ENCODE results near the gene KLK12. TPM values are rescaled to one million over a fixed set of nuclear protein-coding genes. Genes with fewer than 3 reads are reported as not detected.

KLK12 gene
- polyA plus RNA-seq, 1 experiment = not detected

DNA sequence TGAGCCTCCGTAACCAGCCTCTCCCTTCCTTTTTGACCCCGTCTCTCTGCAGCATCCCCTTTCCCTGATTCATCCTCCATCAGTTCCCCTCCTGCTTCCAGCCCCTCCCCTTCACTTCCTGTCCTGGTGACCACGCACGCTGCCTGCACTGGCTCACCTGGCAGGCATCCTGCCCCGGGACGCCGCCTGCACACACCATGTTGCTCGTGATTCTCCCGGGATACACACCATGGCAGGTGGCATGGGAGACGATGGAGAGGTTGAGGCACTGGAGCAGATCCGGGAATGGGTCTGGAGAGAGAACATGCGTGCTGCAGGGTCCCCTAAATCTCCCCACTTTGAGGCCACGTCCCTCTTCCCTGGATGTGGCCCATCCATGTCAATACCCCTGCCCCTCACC lies 4.2 kb downstream of the KLK12 start:
- TF ChIP-seq CTCF (IDR thresholded peaks at IDR 0.05; ENCODE audit: insufficient read depth, low read depth, low read length) = no peak
- DNase-seq (ENCODE audit: low read depth) = no peak
- no peaks in the 10 kb centered on the region for H3K36me3 ChIP-seq (ENCODE audit: control insufficient read depth, insufficient read depth, low read length)
- no peaks in the 10 kb centered on the region for H3K27me3 ChIP-seq (ENCODE audit: control insufficient read depth, insufficient read depth, low read length)
- no peak overlapping the region for H3K4me3 ChIP-seq (ENCODE audit: low read depth, low read length)
- ChIA-PET CTCF (no interaction called here), POLR2A (no interaction called here)

GRCh38 chr19:51029718-51030117 lies 5.1 kb downstream of the KLK12 start:
- H3K36me3 ChIP-seq (ENCODE audit: control insufficient read depth, insufficient read depth, low read length) = no peaks in the 10 kb centered on the region
- CTCF ChIA-PET = no interaction called here
- POLR2A ChIA-PET = no interaction called here
- TF ChIP-seq CTCF (IDR thresholded peaks at IDR 0.05; ENCODE audit: insufficient read depth, low read depth, low read length) = no peak
- H3K27me3 ChIP-seq (ENCODE audit: control insufficient read depth, insufficient read depth, low read length) = no peaks in the 10 kb centered on the region
- DNase-seq (ENCODE audit: low read depth) = no peak
- no peak overlapping the region for H3K4me3 ChIP-seq (ENCODE audit: low read depth, low read length)

- no peaks in the 10 kb centered on the region for H3K27me3 ChIP-seq (ENCODE audit: control insufficient read depth, insufficient read depth, low read length)
- ChIA-PET CTCF (no interaction called here), POLR2A (no interaction called here)
- no peak overlapping the region for H3K4me3 ChIP-seq (ENCODE audit: low read depth, low read length)
- TF ChIP-seq CTCF (IDR thresholded peaks at IDR 0.05; ENCODE audit: insufficient read depth, low read depth, low read length) = no peak
- no peak for DNase-seq (ENCODE audit: low read depth)
- H3K36me3 ChIP-seq (ENCODE audit: control insufficient read depth, insufficient read depth, low read length) = no peaks in the 10 kb centered on the region
Measured at GRCh38 chr19:51027873-51028272, 6.9 kb downstream of the KLK12 start.

GRCh38 chr19:51027126-51027806 lies 7.5 kb downstream of the KLK12 start:
- H3K27me3 ChIP-seq (ENCODE audit: control insufficient read depth, insufficient read depth, low read length) = no peaks in the 10 kb centered on the region
- CTCF ChIA-PET = no interaction called here

GRCh38 chr19:51026554-51026831 lies 8.3 kb downstream of the KLK12 start, which contains the start of gene KLK11:
Gene KLK11, minus strand, starts transcription at chr19:51026616. Its CDS starts 985 bp downstream, at chr19:51025631.
- no peak for DNase-seq (ENCODE audit: low read depth)
- TF ChIP-seq CTCF (IDR thresholded peaks at IDR 0.05; ENCODE audit: insufficient read depth, low read depth, low read length) = no peak
- H3K36me3 ChIP-seq (ENCODE audit: control insufficient read depth, insufficient read depth, low read length) = no peaks in the 10 kb centered on the region
- CTCF ChIA-PET = no interaction called here
- POLR2A ChIA-PET = no interaction called here
- H3K4me3 ChIP-seq (ENCODE audit: low read depth, low read length) = no peak within 1 kb of the TSS
- H3K27me3 ChIP-seq (ENCODE audit: control insufficient read depth, insufficient read depth, low read length) = no peaks in the 10 kb centered on the region

More at GRCh38 chr19:51027126-51027806, 7.5 kb downstream of the KLK12 start:
- Histone ChIP-seq H3K36me3 (ENCODE audit: control insufficient read depth, insufficient read depth, low read length) (no peaks in the 10 kb centered on the region), H3K4me3 (ENCODE audit: low read depth, low read length) (no peak overlapping the region)
- DNase-seq (ENCODE audit: low read depth) = no peak
- TF ChIP-seq CTCF (IDR thresholded peaks at IDR 0.05; ENCODE audit: insufficient read depth, low read depth, low read length) = no peak
- POLR2A ChIA-PET = no interaction called here
